Lower leg skin (tissue), 3 donors: Measurements from ENCODE around the gene CCDC66.
"Not testable (repeated sequence)": the region's sequence is repeated elsewhere in the genome, so short reads cannot be mapped to it uniquely, and the experiment has no call there.

Source experiments
- POLR2A ChIP-seq, 2 donors: fragments of 450-650 bp; IDR thresholded peaks; one replicate each; pipeline ENCODE4 v1.6.1; 2016 to 2017; ENCODE audit warnings: antibody characterized with exemption in 2 of 2, mild to moderate bottlenecking in 1 of 2, moderate library complexity in 1 of 2
- TF ChIP-seq, protein P1 (sequence below), 3 donors: fragments of 450-650 bp; IDR thresholded peaks; one replicate each; pipeline ENCODE4 v1.5.1; 2016; ENCODE audit warnings: antibody characterized with exemption in 3 of 3, mild to moderate bottlenecking in 3 of 3, moderate library complexity in 2 of 3

DNA sequence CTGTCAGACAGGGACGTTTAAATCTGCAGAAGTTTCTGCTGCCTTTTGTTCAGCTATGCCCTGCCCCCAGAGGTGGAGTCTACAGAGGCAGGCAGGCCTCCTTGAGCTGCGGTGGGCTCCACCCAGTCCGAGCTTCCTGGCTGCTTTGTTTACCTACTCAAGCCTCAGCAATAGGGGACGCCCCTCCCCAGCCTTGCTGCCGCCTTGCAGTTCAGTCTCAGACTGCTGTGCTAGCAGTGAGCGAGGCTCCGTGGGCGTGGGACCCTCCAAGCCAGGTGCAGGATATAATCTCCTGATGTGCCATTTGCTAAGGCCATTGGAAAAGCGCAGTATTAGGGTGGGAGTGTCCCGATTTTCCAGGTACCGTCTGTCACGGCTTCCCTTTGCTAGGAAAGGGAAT lies 25.0 kb downstream of the CCDC66 start:
- TF ChIP-seq, protein P1, sequence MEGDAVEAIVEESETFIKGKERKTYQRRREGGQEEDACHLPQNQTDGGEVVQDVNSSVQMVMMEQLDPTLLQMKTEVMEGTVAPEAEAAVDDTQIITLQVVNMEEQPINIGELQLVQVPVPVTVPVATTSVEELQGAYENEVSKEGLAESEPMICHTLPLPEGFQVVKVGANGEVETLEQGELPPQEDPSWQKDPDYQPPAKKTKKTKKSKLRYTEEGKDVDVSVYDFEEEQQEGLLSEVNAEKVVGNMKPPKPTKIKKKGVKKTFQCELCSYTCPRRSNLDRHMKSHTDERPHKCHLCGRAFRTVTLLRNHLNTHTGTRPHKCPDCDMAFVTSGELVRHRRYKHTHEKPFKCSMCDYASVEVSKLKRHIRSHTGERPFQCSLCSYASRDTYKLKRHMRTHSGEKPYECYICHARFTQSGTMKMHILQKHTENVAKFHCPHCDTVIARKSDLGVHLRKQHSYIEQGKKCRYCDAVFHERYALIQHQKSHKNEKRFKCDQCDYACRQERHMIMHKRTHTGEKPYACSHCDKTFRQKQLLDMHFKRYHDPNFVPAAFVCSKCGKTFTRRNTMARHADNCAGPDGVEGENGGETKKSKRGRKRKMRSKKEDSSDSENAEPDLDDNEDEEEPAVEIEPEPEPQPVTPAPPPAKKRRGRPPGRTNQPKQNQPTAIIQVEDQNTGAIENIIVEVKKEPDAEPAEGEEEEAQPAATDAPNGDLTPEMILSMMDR (IDR thresholded peaks at IDR 0.05): not testable (repeated sequence)
- TF ChIP-seq POLR2A (IDR thresholded peaks at IDR 0.05): not testable (repeated sequence)
